Peyer's patch (tissue), 4 donors: Measurements from ENCODE around the gene TBL1Y. TPM values are rescaled to one million over a fixed set of nuclear protein-coding genes. Genes with fewer than 3 reads are reported as not detected.

Experiments used
- DNase-seq, 3 donors: peaks; one replicate each; pipeline ENCODE4 v3.0.0-alpha.2; 2017 to 2019
- H3K27ac ChIP-seq, 4 donors: fragments of 200-600 bp; sonication (generic); one replicate each; pipeline ENCODE4 v1.5.1; 2016 to 2019
- H3K27me3 ChIP-seq, 2 donors: fragments of 200-600 bp; sonication (generic); one replicate each; pipeline ENCODE4 v1.5.1; 2019
- H3K36me3 ChIP-seq, 3 donors: fragments of 200-600 bp; sonication (generic); one replicate each; pipeline ENCODE4 v1.5.1; 2016 to 2019
- H3K4me1 ChIP-seq, 4 donors: fragments of 200-600 bp; sonication (generic); one replicate each; pipeline ENCODE4 v1.5.1; 2016 to 2019
- H3K4me3 ChIP-seq, 4 donors: fragments of 200-600 bp; sonication (generic); 1 replicate in 3 of 4; 2 replicates in 1 of 4; pipeline ENCODE4 v1.5.1; 2016 to 2019; ENCODE audit warnings: mild to moderate bottlenecking in 1 of 4
- H3K9me3 ChIP-seq, 4 donors: fragments of 200-600 bp; sonication (generic); one replicate each; pipeline ENCODE4 v1.5.1; 2016 to 2019; ENCODE audit warnings: mild to moderate bottlenecking in 1 of 4
- CTCF ChIP-seq, 6 experiments: fragments of 450-650 bp in 4 of 6; fragments of 200-600 bp in 2 of 6; sonication (generic) in 1 of 6; IDR thresholded peaks; one replicate each; pipeline ENCODE4 v1.5.1; 2017 to 2019; ENCODE audit warnings: antibody characterized with exemption in 6 of 6, mild to moderate bottlenecking in 3 of 6, moderate library complexity in 1 of 6
- POLR2A ChIP-seq, 2 donors: fragments of 450-650 bp; IDR thresholded peaks; one replicate each; pipeline ENCODE4 v1.5.1; 2017; ENCODE audit warnings: antibody characterized with exemption in 2 of 2, mild to moderate bottlenecking in 2 of 2, moderate library complexity in 2 of 2
- total RNA-seq, 4 donors: library from RNA; depleted of rRNA; stranded (reverse); fragments of >200 nt; gene quantifications; one replicate each; pipeline ENCODE4 v1.1.0, GENCODE V29; 2016

TBL1Y gene
- total RNA-seq, 4 donors from 2014 or later, result not detected

DNA sequence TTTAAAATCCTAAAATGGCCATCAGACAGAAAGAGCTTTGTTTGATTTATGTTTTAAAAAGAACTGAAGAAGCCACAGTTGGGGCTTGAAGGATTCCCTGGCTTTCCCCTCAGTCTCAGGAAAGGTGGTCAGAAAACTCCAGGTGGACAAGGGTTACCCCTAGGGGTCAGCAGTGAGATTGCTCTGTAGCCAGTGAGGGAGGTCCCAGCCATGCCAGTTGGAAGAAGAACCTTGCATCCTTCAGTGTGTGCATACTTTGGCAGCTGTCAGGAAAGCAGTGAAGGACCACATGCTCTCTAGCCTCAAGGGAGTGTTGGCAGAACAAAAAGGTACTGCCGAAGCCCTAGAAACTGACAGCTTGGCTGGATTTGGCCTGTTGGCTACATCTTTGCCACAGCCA lies 182.3 kb downstream of the TBL1Y start:
- TF ChIP-seq CTCF (IDR thresholded peaks at IDR 0.05), result no peak
- TF ChIP-seq POLR2A (IDR thresholded peaks at IDR 0.05), result no peak
- Histone ChIP-seq H3K27me3 (no peaks in the 10 kb centered on the region), H3K36me3 (no peaks in the 10 kb centered on the region), H3K4me3 (no peak overlapping the region), H3K4me1 (no peaks in the 10 kb centered on the region), H3K27ac (no peak overlapping the region), H3K9me3 (no peaks in the 10 kb centered on the region)
- no peak for DNase-seq

DNA sequence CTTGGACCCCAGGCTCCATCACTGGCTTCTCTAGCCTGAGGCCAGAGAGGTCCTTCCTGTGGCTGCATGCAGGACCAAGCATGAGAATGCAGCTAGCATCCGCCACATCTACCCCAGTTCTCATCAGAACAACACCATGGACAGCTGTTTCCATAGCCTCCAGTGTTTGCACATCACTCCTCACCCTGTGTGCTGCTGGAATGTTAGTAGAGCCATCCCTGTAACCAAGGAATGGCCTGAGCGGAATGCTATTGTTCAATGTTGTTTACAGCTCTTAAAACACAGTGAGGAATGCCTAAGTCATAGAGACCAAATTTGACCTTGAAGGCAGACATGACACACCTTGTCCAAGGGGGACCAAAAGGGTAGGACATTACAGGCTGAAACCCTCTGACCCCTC lies 183.9 kb downstream of the TBL1Y start:
- no peak for DNase-seq
- no peaks in the 10 kb centered on the region for H3K9me3 ChIP-seq
- H3K36me3 ChIP-seq, result no peaks in the 10 kb centered on the region
- no peaks in the 10 kb centered on the region for H3K4me1 ChIP-seq
- H3K4me3 ChIP-seq, result no peak overlapping the region
- no peak for TF ChIP-seq CTCF (IDR thresholded peaks at IDR 0.05)
- TF ChIP-seq POLR2A (IDR thresholded peaks at IDR 0.05), result no peak
- no peaks in the 10 kb centered on the region for H3K27me3 ChIP-seq
- H3K27ac ChIP-seq, result no peak overlapping the region

DNA sequence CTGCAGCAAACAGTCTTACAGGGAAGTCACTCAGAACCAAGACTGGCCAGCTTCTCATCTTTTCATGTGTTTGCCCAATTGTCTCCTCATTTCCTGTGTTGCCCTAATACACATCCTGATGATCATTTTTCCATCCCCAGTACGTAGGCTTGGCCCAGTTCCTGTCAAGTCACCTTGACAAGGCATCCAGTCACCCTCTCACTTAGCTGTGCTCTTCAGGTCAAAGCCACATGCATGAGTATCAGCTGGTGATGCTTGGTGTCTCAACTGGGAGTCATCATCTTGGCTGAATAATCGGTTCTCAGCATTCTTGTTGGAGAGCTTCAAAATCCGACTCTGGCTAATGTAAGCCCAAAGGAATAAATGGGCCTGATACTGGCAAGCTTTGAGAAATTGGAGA lies 186.5 kb downstream of the TBL1Y start:
- TF ChIP-seq CTCF (IDR thresholded peaks at IDR 0.05) (no peak), POLR2A (IDR thresholded peaks at IDR 0.05) (no peak)
- Histone ChIP-seq H3K4me1 (no peaks in the 10 kb centered on the region), H3K27me3 (no peaks in the 10 kb centered on the region), H3K4me3 (no peak overlapping the region), H3K9me3 (no peaks in the 10 kb centered on the region), H3K27ac (no peak overlapping the region), H3K36me3 (no peaks in the 10 kb centered on the region)
- DNase-seq, result no peak

DNA sequence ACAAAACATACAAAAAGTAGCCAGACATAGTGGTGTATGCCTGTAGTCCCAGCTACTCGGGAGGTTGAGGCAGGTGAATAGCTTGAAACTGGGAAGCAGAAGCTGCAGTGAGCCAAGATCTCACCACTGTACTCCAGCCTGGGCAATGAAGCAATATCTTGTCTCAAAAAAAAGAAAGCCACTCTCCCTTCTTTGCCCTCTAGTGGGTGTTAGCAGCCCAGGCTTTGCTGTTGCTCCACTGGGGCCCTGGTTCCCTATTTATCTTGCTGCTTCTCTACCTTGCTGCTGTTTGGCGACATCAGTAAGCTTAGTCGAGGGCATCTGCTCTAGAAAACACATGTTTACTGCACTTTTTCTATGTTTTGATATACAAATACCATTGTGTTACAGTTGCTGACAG lies 189.2 kb downstream of the TBL1Y start:
- H3K4me1 ChIP-seq, result no peaks in the 10 kb centered on the region
- no peaks in the 10 kb centered on the region for H3K27me3 ChIP-seq
- H3K36me3 ChIP-seq, result no peaks in the 10 kb centered on the region
- no peak overlapping the region for H3K4me3 ChIP-seq
- no peaks in the 10 kb centered on the region for H3K9me3 ChIP-seq
- DNase-seq, result no peak
- TF ChIP-seq POLR2A (IDR thresholded peaks at IDR 0.05), result no peak
- no peak for TF ChIP-seq CTCF (IDR thresholded peaks at IDR 0.05)
- H3K27ac ChIP-seq, result no peak overlapping the region

GRCh38 chrY:7102680-7103079 lies 192.2 kb downstream of the TBL1Y start:
- DNase-seq, result no peak
- Histone ChIP-seq H3K27me3 (no peaks in the 10 kb centered on the region), H3K9me3 (no peaks in the 10 kb centered on the region), H3K36me3 (no peaks in the 10 kb centered on the region), H3K4me3 (no peak overlapping the region), H3K27ac (no peak overlapping the region), H3K4me1 (no peaks in the 10 kb centered on the region)
- TF ChIP-seq CTCF (IDR thresholded peaks at IDR 0.05) (no peak), POLR2A (IDR thresholded peaks at IDR 0.05) (no peak)

GRCh38 chrY:7107179-7107578 lies 196.7 kb downstream of the TBL1Y start:
- Histone ChIP-seq H3K27ac (no peak overlapping the region), H3K4me1 (no peaks in the 10 kb centered on the region), H3K4me3 (no peak overlapping the region), H3K36me3 (no peaks in the 10 kb centered on the region), H3K9me3 (no peaks in the 10 kb centered on the region), H3K27me3 (no peaks in the 10 kb centered on the region)
- TF ChIP-seq CTCF (IDR thresholded peaks at IDR 0.05), result no peak
- no peak for TF ChIP-seq POLR2A (IDR thresholded peaks at IDR 0.05)
- DNase-seq, result no peak
